Epidermal melanocyte (primary cell): Measurements from ENCODE around the gene TM9SF4.
A peak's percentile ranks its signal among the peaks of the same experiment; 100 is the strongest.

ENCODE experiments used
- DNase-seq: peaks from one replicate; pipeline ENCODE4 v3.0.0; 2011; ENCODE audit warnings: low spot score; ENCODE audit not compliant: insufficient read length

Gene TM9SF4

DNA sequence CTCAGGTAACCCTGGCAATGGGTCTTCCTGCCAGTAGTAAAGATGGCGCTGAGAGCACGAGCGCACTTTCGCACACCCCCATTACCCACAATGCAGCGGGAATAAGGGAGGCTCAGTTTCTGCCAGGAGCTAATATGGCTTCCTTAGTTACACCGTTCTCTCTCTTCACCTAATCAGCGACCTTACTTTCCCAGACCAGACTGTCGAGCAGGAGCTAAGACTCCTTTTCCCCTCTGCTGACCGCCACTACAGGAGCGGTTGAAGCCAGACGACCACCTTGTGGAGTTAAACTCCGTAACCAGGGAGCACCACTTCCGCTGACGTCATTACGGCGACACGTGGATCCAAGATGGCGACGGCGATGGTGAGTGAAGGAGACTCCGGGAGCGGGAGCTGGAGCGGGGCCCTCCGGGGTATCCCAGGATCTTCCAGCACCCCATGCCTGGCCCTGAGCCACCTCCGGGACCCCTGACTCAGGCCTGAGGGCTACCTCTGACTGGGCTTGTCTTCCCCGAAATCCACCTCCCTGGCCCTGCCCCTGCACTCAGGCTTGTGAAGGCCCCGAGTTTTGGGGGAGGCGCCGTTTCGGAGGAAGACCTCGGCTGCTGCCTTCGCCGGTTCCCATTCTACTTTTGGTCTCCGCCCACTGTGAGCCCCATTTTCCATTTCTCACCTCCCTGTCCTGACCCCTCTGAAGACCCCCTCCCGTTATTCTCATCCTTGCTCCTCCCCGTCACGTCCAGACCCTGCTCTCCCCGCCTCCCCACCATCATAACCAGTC, at the start of gene TM9SF4:
TSS of gene TM9SF4 (plus strand) at position 323 of the 781 bp plus-strand sequence. CDS start at position 350, 27 bp downstream.
- DNase-seq: peak; percentile 94

DNA sequence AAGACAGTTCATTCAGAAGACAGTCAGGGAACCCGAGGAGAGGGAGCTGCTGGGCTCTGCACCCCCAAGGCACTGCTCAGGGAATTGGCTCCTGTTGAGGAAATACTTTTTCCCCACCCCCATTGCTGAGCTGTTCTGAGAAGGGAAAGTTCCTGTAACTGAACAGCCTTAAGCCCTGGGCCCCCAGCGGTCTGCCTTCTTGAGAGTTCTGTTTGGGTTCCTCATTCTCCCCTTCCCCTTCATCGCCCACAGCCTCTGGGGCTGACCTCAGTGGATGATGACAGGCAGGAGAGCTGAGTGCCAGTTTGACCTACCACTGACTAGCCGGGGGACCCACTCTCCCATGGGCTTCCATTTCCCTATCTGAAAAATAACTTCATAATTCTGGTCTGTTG, 46.7 kb upstream of the TM9SF4 start:
- no peak for DNase-seq

DNA sequence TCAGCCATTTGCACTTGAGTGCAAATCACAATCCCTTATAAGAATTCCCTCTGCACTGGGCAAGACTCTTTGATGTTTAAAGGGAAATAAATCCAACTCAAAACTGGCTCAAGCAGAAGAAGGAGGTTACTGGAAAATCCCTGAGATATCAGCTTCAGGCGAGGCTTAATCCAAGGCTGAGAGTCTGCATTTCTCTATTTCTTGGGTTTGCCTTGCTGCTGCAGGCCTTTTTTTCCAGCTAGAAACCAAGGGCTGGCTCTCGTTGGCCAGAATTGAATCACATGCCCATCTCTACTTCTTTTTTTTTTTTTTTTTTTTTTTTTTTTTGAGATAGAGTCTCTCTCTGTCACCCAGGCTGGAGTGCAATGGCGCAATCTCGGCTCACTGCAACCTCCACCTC, 45.8 kb upstream of the TM9SF4 start:
- no peak for DNase-seq

GRCh38 chr20:32064667-32065066, 44.8 kb upstream of the TM9SF4 start:
- DNase-seq: no peak

DNA sequence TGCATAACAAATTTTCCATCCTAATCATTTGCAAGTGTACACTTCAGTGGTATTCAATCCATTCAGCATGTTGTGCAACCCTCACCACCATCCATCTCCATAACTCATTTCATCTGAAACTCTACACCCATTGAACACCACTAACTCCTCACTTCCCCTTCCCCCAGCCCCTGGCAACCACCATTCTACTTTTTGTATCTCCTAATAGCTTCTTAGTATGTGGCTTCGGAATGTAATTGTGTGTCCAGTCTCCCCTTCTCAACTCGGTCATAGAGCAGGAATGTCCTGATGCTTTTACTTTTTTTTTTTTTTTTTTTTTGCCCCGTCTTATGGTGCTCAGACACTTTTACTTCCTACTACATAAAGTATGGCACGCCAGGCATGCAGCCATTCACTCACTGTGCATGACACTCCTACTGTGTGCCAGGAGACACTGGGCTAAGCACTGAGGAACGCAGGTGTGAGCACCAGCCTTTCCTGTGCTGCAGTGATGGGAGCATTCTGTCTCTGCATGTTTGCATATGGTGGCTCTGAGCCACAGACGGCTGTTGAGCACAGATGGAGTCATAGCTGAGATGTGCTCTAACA, 42.2 kb upstream of the TM9SF4 start:
- no peak for DNase-seq

GRCh38 chr20:32068174-32068573, 41.3 kb upstream of the TM9SF4 start:
- DNase-seq: no peak

GRCh38 chr20:32069711-32070110, 39.8 kb upstream of the TM9SF4 start:
- no peak for DNase-seq

- DNase-seq: no peak
Observed at GRCh38 chr20:32070282-32070681, 39.2 kb upstream of the TM9SF4 start.

DNA sequence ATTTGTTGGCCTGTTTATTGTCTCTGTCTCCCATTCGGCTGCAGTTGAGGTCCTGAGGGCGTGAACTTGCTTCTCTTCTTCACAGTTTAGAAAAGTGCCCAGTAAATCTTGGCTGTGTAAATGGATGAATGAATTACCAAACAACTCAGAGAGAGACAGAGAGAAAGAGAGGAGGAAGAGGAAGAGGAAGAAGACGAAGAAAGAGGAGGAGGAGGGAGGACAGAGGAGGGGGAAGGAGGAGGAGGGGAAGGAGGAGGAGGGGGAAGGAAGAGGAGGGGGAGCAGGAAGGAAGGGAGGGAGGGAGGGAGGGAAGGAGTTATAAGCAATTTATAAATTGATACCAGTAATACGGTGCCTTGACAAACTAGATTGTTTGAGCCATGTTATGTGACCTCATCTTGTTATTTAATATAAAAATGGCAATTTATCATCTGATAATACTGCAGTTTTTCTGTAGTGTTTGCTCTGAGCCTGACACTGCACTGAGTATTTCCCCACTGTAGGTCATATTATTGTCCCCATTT, 38.8 kb upstream of the TM9SF4 start:
- no peak for DNase-seq

DNA sequence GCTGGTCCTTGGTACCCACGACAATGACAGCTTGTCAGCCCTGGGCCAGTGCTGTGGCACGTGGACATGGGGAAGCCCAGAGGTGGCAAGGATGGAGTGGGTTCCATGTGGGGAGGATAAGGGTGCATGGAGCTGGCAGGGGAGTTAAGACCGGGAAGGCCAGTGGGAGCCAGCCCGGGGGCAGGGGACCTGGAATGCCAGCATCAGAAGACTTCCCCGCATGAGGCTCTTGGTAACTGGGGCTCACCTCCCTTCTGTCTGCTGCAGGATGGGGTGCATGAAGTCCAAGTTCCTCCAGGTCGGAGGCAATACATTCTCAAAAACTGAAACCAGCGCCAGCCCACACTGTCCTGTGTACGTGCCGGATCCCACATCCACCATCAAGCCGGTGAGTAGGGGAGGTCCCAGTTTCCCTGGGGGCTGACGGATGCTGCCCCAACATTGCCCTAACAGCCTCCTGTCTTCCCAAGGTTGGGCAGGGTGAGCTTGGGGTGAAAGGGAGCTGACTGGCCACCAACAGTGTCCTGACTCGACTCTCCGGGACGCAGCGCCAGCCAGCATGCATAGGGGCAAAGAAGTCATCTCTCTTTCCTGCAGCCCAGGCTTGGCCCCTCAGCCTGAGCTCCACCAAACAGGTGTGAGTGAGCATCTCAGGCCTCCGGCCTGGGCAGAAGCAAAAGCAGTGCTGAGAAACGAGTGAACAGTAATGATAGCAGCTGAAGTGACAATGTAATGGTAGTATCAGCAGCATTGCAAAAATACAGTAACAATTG, 37.9 kb upstream of the TM9SF4 start:
- DNase-seq: no peak

- no peak for DNase-seq
Observed at GRCh38 chr20:32072168-32072750, 37.3 kb upstream of the TM9SF4 start.

- DNase-seq: no peak
Observed at GRCh38 chr20:32075534-32075933, 34.0 kb upstream of the TM9SF4 start.

DNA sequence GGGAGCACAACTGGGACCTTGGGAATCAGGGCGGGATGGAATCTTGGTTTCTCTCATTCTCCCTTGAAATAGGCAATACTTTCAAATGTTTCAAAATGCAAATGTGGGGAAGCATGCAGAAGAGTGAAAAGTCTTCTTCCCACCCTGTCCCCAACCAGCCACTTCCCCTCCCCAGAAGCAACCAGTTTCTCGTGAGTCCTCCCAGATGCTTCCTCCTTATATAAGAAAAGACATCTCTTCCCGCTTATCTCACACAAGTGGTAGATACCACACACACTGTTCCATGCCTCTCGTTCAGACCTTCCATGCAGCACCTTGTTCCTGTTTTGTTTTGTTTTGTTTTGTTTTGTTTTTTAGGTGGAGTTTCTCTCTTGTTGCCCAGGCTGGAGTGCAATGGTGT, 32.3 kb upstream of the TM9SF4 start:
- DNase-seq: no peak

DNA sequence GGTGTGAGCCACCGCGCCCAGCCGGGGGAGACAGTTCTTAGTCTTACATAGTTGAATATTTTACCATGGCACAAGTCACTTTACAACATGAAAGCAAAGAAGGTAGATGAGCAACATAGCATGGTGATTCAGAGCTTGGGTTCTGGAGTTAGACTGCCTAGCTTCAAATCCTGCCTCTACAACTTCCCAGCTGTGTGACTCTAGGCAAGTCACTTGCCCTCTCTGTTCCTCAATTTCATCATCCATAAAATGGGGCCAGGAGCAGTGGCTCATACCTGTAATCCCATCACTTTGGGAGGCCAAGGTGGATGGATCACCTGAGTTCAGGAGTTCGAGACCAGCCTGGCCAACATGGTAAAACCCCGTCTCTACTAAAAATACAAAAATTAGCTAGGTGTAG, 31.2 kb upstream of the TM9SF4 start:
- DNase-seq: no peak

- DNase-seq: no peak
Observed at GRCh38 chr20:32078791-32079190, 30.7 kb upstream of the TM9SF4 start.

- no peak for DNase-seq
Observed at GRCh38 chr20:32079655-32080109, 29.8 kb upstream of the TM9SF4 start.

DNA sequence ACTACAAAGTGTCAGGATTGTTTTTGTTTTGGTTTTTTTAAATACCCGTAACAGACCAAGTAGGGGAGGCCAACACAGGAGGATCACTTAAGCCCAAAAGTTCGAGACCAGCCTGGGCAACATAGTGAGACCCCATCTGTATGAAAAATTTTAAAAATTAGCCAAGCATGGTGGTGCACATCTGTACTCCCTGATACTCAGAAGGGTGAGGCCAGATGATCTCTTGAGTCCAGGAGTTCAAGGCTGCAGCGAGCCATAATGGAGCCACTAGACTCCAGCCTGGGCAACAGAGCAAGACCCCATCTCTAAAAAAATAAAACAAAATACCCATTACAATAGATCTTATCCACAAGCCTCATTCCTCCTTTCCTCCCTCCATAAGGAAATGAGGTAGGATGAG, 28.7 kb upstream of the TM9SF4 start:
- DNase-seq: no peak

DNA sequence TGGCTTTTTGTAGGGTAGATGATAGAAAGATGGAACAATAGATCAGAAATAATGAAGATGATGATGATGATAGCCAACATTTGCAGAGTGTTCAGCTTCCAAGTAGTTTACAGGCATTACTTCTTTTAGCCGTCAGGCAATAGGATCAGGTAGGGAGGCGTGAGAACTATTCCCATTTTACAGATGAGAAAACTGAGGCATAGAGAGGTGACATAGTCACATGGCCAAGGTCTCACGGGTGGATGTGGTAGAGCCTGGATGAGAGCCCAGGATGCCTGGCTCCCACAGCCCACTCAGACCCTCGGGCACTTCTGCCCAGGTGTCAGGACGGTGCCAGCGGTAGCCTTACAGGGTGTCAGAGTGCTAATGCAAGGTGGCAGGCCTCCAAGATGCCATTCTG, 26.0 kb upstream of the TM9SF4 start:
- no peak for DNase-seq

DNA sequence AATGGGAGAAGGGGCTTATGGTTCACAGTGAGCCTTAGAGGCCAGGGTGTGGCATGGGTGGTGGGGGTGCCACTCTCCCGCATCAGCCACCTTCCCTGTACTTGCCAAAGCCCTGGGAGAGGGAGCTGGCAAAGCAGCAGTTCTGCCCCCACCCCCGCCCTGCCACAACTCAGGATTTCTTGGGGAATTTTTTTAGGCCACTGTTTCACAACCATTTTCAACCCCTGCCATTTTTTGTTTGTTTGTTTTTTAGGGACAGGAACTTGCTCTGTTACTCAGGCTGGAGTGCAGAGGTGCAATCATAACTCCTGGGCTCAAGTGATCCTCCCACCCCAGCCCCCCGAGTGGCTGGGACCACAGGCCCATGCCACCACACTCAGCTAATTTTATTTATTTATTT, 22.4 kb upstream of the TM9SF4 start:
- no peak for DNase-seq

- DNase-seq: no peak
Observed at GRCh38 chr20:32088759-32089158, 20.8 kb upstream of the TM9SF4 start.

DNA sequence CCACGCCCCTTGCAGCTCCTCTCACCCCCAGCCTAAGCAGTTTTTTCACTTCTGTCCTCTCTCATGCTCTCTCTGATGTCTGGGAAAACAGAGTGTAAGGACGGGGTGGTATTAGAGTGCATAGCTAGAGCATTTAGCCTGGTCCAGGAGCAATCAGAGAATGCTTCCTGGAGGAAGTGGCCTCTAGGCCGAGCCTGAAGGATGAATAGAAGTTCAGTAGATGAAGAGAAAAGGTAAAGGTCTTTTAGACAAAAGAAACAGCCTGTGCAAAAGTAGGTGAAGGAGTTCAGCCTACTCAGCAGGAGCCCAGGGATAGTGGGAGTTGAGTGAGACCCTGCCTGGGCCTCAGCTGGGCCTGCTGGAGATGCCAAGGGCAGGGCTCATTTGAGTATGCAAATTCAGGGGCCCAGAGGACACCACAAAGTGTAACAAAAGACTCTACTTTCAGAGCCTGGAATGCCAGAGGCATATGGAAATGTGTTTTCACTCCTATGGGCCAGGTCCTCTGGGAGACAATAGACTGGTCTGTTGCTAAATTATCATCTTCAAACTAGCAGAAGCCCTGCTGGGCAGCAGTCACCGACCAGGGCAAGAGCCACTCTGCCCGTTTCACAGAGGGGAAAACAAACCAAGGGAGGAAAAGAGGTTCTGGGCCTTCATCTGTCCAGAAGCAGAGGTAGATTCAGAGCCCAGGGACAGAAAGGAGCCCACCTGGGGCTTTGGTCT, 19.7 kb upstream of the TM9SF4 start:
- DNase-seq: no peak
